ENCODE results near the gene MYH13. TPM values are rescaled to one million over a fixed set of nuclear protein-coding genes. Genes with fewer than 3 reads are reported as not detected.

MYH13 gene
- total and polyA plus RNA-seq, 9 of the 15 experiments (the other 6 are each of a cell fraction or from before 2014, with no cell fraction given): 0.01 TPM; not detected in 8

- no peaks in the 10 kb centered on the region for H4K20me1 ChIP-seq (replicated peaks; ENCODE audit: control insufficient read depth, insufficient read depth, low read length)
- H3K79me2 ChIP-seq (ENCODE audit: control insufficient read depth, insufficient read depth, low read length): no peaks in the 10 kb centered on the region
- in situ Hi-C loops (cut with MboI) (no loop called here), intact Hi-C loops (cut with micrococcal nuclease) (no loop called here)
- ChIA-PET POLR2A (no interaction called here), CTCF (ENCODE audit: low intra/inter-chr PET ratio) (no interaction called here)
- H3K36me3 ChIP-seq (ENCODE audit: control insufficient read depth, insufficient read depth, low read length): no peaks in the 10 kb centered on the region
- no peak overlapping the region for H3K4me3 ChIP-seq
- ATAC-seq (peak; percentile 69), DNase-seq (ENCODE audit: extremely low read depth in 1 of 4, low spot score in 3 of 4) (peak; percentile 12 to 40 (median 16)), FAIRE-seq (no peak)
- no peak overlapping the region for H3K27ac ChIP-seq (ENCODE audit: extremely low read depth, low read depth, low read length)
- no peaks in the 10 kb centered on the region; the same call in 1 of the 2 replicates for H3K9me3 ChIP-seq (replicated peaks; ENCODE audit: control insufficient read depth, insufficient read depth, low read depth, low read length)
- no peak overlapping the region for H2AFZ ChIP-seq (ENCODE audit: low read depth, low read length)
- no peaks in the 10 kb centered on the region for H3K27me3 ChIP-seq (ENCODE audit: control insufficient read depth in 2 of 2, insufficient read depth in 2 of 2, low read length in 2 of 2)
- H3K4me1 ChIP-seq (replicated peaks in 1 of 2; ENCODE audit: control insufficient read depth in 2 of 2, insufficient read depth in 2 of 2, low read length in 2 of 2): peaks cover 0 to 3% of the 10 kb centered on the region in 2 experiments; a peak in 1 of 5 replicates
- no peak overlapping the region for H3K4me2 ChIP-seq (ENCODE audit: insufficient read depth, low read length)
- TF ChIP-seq NCOR1 (IDR thresholded peaks at IDR 0.05) (no peak), NFIC (IDR thresholded peaks at IDR 0.05) (0 out of 2 replicates have a peak, but pooled peaks have one; percentile 28), SRF (CRISPR knock-in tag; IDR thresholded peaks at IDR 0.05) (peak in 1 of 2 experiments; percentile 88; a peak in 2 of 4 replicates), NR2C2 (CRISPR knock-in tag; IDR thresholded peaks at IDR 0.05) (no peak), NR2C2 (tag; IDR thresholded peaks at IDR 0.05) (no peak)
- TF ChIP-seq, protein P1, sequence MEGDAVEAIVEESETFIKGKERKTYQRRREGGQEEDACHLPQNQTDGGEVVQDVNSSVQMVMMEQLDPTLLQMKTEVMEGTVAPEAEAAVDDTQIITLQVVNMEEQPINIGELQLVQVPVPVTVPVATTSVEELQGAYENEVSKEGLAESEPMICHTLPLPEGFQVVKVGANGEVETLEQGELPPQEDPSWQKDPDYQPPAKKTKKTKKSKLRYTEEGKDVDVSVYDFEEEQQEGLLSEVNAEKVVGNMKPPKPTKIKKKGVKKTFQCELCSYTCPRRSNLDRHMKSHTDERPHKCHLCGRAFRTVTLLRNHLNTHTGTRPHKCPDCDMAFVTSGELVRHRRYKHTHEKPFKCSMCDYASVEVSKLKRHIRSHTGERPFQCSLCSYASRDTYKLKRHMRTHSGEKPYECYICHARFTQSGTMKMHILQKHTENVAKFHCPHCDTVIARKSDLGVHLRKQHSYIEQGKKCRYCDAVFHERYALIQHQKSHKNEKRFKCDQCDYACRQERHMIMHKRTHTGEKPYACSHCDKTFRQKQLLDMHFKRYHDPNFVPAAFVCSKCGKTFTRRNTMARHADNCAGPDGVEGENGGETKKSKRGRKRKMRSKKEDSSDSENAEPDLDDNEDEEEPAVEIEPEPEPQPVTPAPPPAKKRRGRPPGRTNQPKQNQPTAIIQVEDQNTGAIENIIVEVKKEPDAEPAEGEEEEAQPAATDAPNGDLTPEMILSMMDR (IDR thresholded peaks at IDR 0.05 in 2 of 3, conservative IDR thresholded peaks at IDR 0.05 in 1 of 3; ENCODE audit: insufficient read depth in 2 of 3, low read depth in 1 of 3, low read length in 3 of 3): peak; percentile 24 to 44 (median 38); a peak in 3 of 6 replicates
- WGBS (ENCODE audit: insufficient coverage, low coverage, missing lambda C conversion rate): 22% methylated on average over 16 of the region's 19 CpGs
- no peak overlapping the region for H3K9ac ChIP-seq (ENCODE audit: insufficient read depth in 1 of 2, low read depth in 2 of 2, low read length in 2 of 2)
- BruUV-seq (replicated peaks): no TSS peak
- H3K9me1 ChIP-seq (ENCODE audit: control insufficient read depth, insufficient read depth, low read length): no peaks in the 10 kb centered on the region
Observed at GRCh38 chr17:10316801-10317542, 55.8 kb downstream of the MYH13 start.
